Heart right ventricle (tissue), 16 donors: ENCODE data around the gene DKK2. TPM values are rescaled to one million over a fixed set of nuclear protein-coding genes. Genes with fewer than 3 reads are reported as not detected.

Experiments
- ATAC-seq, 8 donors: fragments of 200-7000 bp; cut with Tn5 transposase; one replicate each; pipeline ENCODE4 v1.9.1; 2020; ENCODE audit warnings: mild to moderate bottlenecking in 8 of 8, moderate library complexity in 8 of 8, moderate number of reproducible peaks in 1 of 8
- DNase-seq, 2 donors: peaks; one replicate each; pipeline ENCODE4 v3.0.0-alpha.2; 2020
- H3K27ac ChIP-seq, 10 donors: fragments of 200-600 bp; sonication (generic) in 2 of 10; one replicate each; pipeline versions ENCODE4 v1.5.0 to v1.8.0; 2020 to 2022; ENCODE audit warnings: mild to moderate bottlenecking in 3 of 10
- H3K27me3 ChIP-seq, 7 donors: fragments of 200-600 bp; one replicate each; pipeline ENCODE4 v1.8.0; 2021 to 2022; ENCODE audit warnings: mild to moderate bottlenecking in 2 of 7
- H3K36me3 ChIP-seq, 9 donors: fragments of 200-600 bp; sonication (generic) in 1 of 9; one replicate each; pipeline versions ENCODE4 v1.5.0 to v1.8.0; 2020 to 2022; ENCODE audit warnings: mild to moderate bottlenecking in 2 of 9
- H3K4me1 ChIP-seq, 9 donors: fragments of 200-600 bp; sonication (generic) in 1 of 9; one replicate each; pipeline versions ENCODE4 v1.5.0 to v1.8.0; 2020 to 2022; ENCODE audit warnings: mild to moderate bottlenecking in 4 of 9
- H3K4me3 ChIP-seq, 10 donors: fragments of 200-600 bp; sonication (generic) in 2 of 10; one replicate each; pipeline versions ENCODE4 v1.5.0 to v1.8.0; 2020 to 2022; ENCODE audit warnings: mild to moderate bottlenecking in 7 of 10, moderate library complexity in 2 of 10
- H3K9me3 ChIP-seq, 11 donors: fragments of 200-600 bp in 10 of 11; sonication (generic) in 2 of 11; one replicate each; pipeline versions ENCODE4 v1.5.0 to v1.8.0; 2013 to 2022; ENCODE audit warnings: mild to moderate bottlenecking in 2 of 11, control low read depth in 1 of 11, moderate library complexity in 1 of 11
- WGBS, 2 donors: extraction: QIAGEN DNeasy Blood & Tissue Kit; methylation state at CpG; one replicate each; pipeline ENCODE4 v1.1.7; 2013; ENCODE audit warnings: inconsistent platforms in 1 of 2; 5-methylcytosine and 5-hydroxymethylcytosine counted together
- intact Hi-C, 10 donors: fragments of 100-400 bp; cut with DNase I; formaldehyde crosslinking; loops; one replicate each; pipeline versions ENCODE4 v1.11.1 to v1.14.2; 2022
- polyA plus RNA-seq, 2 donors: library from polyadenylated mRNA; stranded (reverse); fragments of 200-250 nt; gene quantifications; one replicate each; pipeline ENCODE4 v1.2.3, GENCODE V29; 2013
- total RNA-seq, 10 donors: library from RNA; stranded (reverse); fragmentation: NEBNext Ultra II Directional in 3 of 10; extraction: Animal tissue kit (Norgen Biotek cat#: 25700) in 3 of 10; gene quantifications; one replicate each; pipeline versions ENCODE4 v1.2.1 to v1.2.4, GENCODE V29; 2021 to 2023
- TF ChIP-seq, protein P1 (sequence below), 9 donors: fragments of 200-600 bp; sonication (generic) in 2 of 9; IDR thresholded peaks; one replicate each; pipeline versions ENCODE4 v1.5.0 to v1.8.0; 2021 to 2022; ENCODE audit warnings: antibody characterized with exemption in 9 of 9, mild to moderate bottlenecking in 5 of 9, moderate library complexity in 1 of 9
- donor health status: Arrhythmogenic right ventricular cardiomyopathy.
- donor health status: ischemic (EF 13 %, LVEDD 7.1; RV severe dilation, severe dysfunction).
- donor health status: healthy with polysubstance abuse.
- donor health status: DM: no; HTN: yes; CAD: no.
- donor health status: DM: no; HTN: no; CAD: no.
- donor health status: ischemic (EF 25% LVEDD 6.9; RV normal size, moderate dysfunction).
- donor health status: ischemic (EF 25% LVEDD 5.7; RV mildly dilated, moderate dysfunction).
- donor health status: healthy.
- donor health status: DM: yes; HTN: yes; CAD: no.
- donor health status: Ischemic cardiomyopathy.
- donor health status: ischemic (EF 35%, LVEDD 5.7; RV mildly dilated, moderate dysfunction).
- donor health status: nonischemic (EF 11% LVEDD 7.7; RV severe dilation, severe dysfunction).
- donor health status: DM: yes; HTN: yes; CAD: no.
- donor health status: PGD.
- donor health status: ischemic (EF 29% LVEDD 5.4; RV normal size, mild dysfunction).
- donor health status: nonischemic (EF 23%, LVEDD 6.1; RV moderate dilation, normal function).

Gene DKK2
- total and polyA plus RNA-seq, 12 donors = 0.15 to 3.9 (median 1.9) TPM

DNA sequence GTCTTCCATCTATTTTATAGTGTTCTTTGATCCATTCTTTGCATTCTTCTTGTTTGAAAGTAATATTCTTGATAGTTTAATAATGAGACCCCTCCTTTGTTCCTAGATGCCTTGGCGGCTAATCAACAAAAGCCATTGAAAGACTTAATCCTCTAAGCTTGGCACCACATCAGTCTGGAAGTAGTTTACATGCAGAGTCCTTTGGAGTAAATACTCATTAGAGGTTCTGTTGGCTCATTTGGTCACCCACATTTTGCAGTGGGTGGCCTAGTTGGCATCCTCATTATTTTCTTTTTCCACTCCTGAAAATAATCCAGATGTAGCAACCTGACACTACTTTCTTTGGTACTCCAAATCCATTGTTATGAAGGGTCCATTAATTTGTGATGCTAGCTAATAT, 64.5 kb downstream of the DKK2 start:
- no peak overlapping the region for H3K27ac ChIP-seq
- peaks cover 0 to 23% (median 0%) of the 10 kb centered on the region in 11 donors for H3K9me3 ChIP-seq
- DNase-seq = no peak
- no peak for ATAC-seq
- TF ChIP-seq, protein P1, sequence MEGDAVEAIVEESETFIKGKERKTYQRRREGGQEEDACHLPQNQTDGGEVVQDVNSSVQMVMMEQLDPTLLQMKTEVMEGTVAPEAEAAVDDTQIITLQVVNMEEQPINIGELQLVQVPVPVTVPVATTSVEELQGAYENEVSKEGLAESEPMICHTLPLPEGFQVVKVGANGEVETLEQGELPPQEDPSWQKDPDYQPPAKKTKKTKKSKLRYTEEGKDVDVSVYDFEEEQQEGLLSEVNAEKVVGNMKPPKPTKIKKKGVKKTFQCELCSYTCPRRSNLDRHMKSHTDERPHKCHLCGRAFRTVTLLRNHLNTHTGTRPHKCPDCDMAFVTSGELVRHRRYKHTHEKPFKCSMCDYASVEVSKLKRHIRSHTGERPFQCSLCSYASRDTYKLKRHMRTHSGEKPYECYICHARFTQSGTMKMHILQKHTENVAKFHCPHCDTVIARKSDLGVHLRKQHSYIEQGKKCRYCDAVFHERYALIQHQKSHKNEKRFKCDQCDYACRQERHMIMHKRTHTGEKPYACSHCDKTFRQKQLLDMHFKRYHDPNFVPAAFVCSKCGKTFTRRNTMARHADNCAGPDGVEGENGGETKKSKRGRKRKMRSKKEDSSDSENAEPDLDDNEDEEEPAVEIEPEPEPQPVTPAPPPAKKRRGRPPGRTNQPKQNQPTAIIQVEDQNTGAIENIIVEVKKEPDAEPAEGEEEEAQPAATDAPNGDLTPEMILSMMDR (IDR thresholded peaks at IDR 0.05) = no peak
- intact Hi-C loops = no loop called here
- 92 to 100% methylated on average over 1 of the region's 1 CpG for WGBS, 2 donors
- no peaks in the 10 kb centered on the region for H3K4me1 ChIP-seq
- H3K36me3 ChIP-seq = no peaks in the 10 kb centered on the region
- no peaks in the 10 kb centered on the region for H3K27me3 ChIP-seq
- H3K4me3 ChIP-seq = no peak overlapping the region

DNA sequence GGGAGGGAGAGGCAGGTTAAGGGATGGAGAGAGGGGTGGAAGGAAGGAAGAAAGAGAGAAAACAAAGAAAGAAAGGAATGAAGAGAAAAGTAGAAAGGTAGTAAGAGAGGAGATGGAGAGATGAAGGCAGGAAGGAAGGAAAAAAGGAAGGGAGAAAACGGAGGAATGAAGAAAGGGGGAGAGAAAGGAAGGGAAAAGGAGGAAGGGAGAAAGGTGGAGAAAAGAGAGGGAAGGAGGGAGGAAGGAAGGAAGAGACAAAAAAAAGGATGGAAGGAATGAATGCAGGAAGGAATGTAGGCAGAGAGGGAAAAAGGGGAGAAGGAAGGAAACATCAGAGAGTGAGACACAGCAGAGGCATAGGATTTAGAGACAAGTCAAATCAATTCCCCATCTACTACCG, 68.2 kb downstream of the DKK2 start:
- Histone ChIP-seq H3K27me3 (no peaks in the 10 kb centered on the region), H3K4me1 (no peaks in the 10 kb centered on the region), H3K36me3 (no peaks in the 10 kb centered on the region), H3K4me3 (no peak overlapping the region), H3K27ac (no peak overlapping the region), H3K9me3 (peaks cover 0 to 4% (median 0%) of the 10 kb centered on the region in 11 donors)
- DNase-seq = no peak
- TF ChIP-seq, protein P1 (IDR thresholded peaks at IDR 0.05) = no peak
- WGBS, 2 donors = 65 to 72% methylated on average over 2 of the region's 2 CpGs
- intact Hi-C loops = no loop called here
- no peak for ATAC-seq

DNA sequence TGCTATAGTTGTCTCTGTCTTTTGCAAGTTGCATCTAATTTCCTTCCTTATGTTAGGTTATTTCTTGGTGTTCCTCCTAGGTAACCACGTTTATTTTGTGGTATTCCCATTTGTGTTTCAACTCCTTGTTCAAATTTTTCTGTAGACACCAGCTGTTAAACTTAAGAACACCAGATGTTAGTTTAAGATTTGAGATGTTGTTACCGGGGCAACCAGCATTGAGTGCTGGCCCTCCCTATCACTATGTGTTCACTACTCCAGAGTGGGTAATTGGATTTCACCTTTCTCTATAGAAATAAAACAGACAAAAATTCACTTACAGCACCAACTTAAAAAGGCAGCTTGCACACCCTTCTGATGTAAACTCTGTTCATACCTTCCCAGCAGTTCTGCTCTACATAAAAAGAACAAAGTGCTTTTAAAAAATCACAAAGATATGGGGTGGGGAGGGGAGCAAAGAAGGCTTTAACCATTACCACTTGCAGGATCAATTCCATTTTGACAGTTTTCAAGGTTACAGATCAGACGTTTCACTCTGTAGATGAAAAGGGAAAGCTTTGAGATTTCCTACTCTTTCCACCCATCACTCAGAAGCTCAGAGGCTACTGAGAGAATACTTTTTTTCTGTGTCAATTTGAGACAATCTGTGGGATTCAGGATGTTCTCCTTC, 82.9 kb downstream of the DKK2 start:
- no peaks in the 10 kb centered on the region for H3K36me3 ChIP-seq
- WGBS, 2 donors = 38 to 45% methylated on average over 3 of the region's 3 CpGs
- intact Hi-C loops = no loop called here
- no peak overlapping the region for H3K27ac ChIP-seq
- no peaks in the 10 kb centered on the region for H3K27me3 ChIP-seq
- DNase-seq (no peak), ATAC-seq (no peak)
- H3K4me3 ChIP-seq = no peak overlapping the region
- H3K9me3 ChIP-seq = peaks cover 0 to 7% (median 0%) of the 10 kb centered on the region in 11 donors
- H3K4me1 ChIP-seq = no peaks in the 10 kb centered on the region
- TF ChIP-seq, protein P1 (IDR thresholded peaks at IDR 0.05) = no peak

DNA sequence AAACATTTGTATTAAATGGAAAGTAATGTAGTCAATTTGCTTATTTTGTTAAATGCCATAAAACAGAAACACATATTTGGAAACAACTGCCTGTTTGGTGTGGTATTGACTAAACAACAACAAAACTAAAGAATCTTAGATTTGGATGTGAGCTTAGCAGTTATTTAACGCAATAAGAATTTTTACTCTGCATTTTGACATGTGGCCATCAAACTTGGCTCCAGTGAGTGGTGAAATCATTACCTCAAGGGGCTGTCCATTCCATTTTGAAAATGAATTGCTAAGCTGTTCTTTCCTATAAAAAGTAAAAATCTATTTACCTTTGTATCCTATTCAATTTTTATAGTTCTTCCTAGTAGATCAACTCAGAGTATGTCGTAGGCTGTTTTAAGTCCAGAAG, 84.2 kb downstream of the DKK2 start:
- Histone ChIP-seq H3K4me3 (no peak overlapping the region), H3K9me3 (peaks cover 0 to 3% (median 0%) of the 10 kb centered on the region in 11 donors), H3K36me3 (no peaks in the 10 kb centered on the region), H3K4me1 (no peaks in the 10 kb centered on the region), H3K27me3 (no peaks in the 10 kb centered on the region), H3K27ac (no peak overlapping the region)
- TF ChIP-seq, protein P1 (IDR thresholded peaks at IDR 0.05) = no peak
- no peak for ATAC-seq
- no peak for DNase-seq
- intact Hi-C loops = no loop called here
- 91% methylated on average over 2 of the region's 2 CpGs for WGBS, 2 donors
